Kidney epithelial cell (primary cell): Measurements from ENCODE around the gene ZBTB48. TPM values are rescaled to one million over a fixed set of nuclear protein-coding genes. Genes with fewer than 3 reads are reported as not detected.
A peak's percentile ranks its signal among the peaks of the same experiment; 100 is the strongest.

Experiments
- DNase-seq: peaks from one replicate; pipeline ENCODE4 v3.0.0-alpha.2; 2010; ENCODE audit warnings: low read depth
- H3K27me3 ChIP-seq: 2 replicates; pipeline ENCODE4 v1.6.0; 2011; ENCODE audit warnings: low read length; ENCODE audit not compliant: control insufficient read depth, insufficient read depth
- H3K36me3 ChIP-seq: 2 replicates; pipeline ENCODE4 v1.5.1; 2011; ENCODE audit warnings: low read length; ENCODE audit not compliant: control insufficient read depth, insufficient read depth
- H3K4me3 ChIP-seq: 2 replicates; pipeline ENCODE4 v1.5.1; 2011; ENCODE audit warnings: low read depth, mild to moderate bottlenecking, control low read depth, low read length
- CTCF ChIP-seq: IDR thresholded peaks from 2 replicates; pipeline ENCODE4 v1.5.1; 2011; ENCODE audit warnings: mild to moderate bottlenecking, moderate library complexity, low read length, control low read depth, inconsistent platforms; ENCODE audit not compliant: insufficient read depth, poor library complexity, severe bottlenecking
- total RNA-seq: library from RNA; depleted of rRNA; stranded (reverse); fragments of >200 nt; gene quantifications from 2 replicates; pipeline ENCODE4 v1.2.3, GENCODE V29; 2015

Gene ZBTB48
- total RNA-seq, 1 donor from 2014 or later: 14.2 TPM

- Histone ChIP-seq H3K4me3 (peak overlapping the region; percentile 77), H3K36me3 (no peaks in the 10 kb centered on the region), H3K27me3 (no peaks in the 10 kb centered on the region)
- TF ChIP-seq CTCF: no peak
- DNase-seq: no peak
Measured at GRCh38 chr1:6612641-6613360, 33.0 kb downstream of the ZBTB48 start.

- Histone ChIP-seq H3K27me3 (no peaks in the 10 kb centered on the region), H3K36me3 (no peaks in the 10 kb centered on the region), H3K4me3 (peak within 1 kb of the TSS; percentile 85)
- no peak for TF ChIP-seq CTCF
- DNase-seq: peak; percentile 80
Measured at GRCh38 chr1:6613361-6614018, 33.7 kb downstream of the ZBTB48 start, which contains the start of gene PHF13. Gene PHF13, plus strand, starts transcription at chr1:6613731. Its CDS starts 336 bp downstream, at chr1:6614067.

- DNase-seq: no peak
- TF ChIP-seq CTCF: no peak
- H3K36me3 ChIP-seq: no peaks in the 10 kb centered on the region
- peak overlapping the region; percentile 85 for H3K4me3 ChIP-seq
- no peaks in the 10 kb centered on the region for H3K27me3 ChIP-seq
Measured at GRCh38 chr1:6614019-6614928, 34.5 kb downstream of the ZBTB48 start.

- DNase-seq: no peak
- H3K36me3 ChIP-seq: no peaks in the 10 kb centered on the region
- peak overlapping the region; percentile 85 for H3K4me3 ChIP-seq
- no peak for TF ChIP-seq CTCF
- no peaks in the 10 kb centered on the region for H3K27me3 ChIP-seq
Measured at GRCh38 chr1:6614929-6615785, 35.4 kb downstream of the ZBTB48 start.

- DNase-seq: no peak
- Histone ChIP-seq H3K4me3 (no peak overlapping the region), H3K36me3 (no peaks in the 10 kb centered on the region), H3K27me3 (no peaks in the 10 kb centered on the region)
- TF ChIP-seq CTCF: no peak
Measured at GRCh38 chr1:6619045-6619444, 39.3 kb downstream of the ZBTB48 start.
